Measurements from ENCODE around the gene COL23A1. TPM values are rescaled to one million over a fixed set of nuclear protein-coding genes. Genes with fewer than 3 reads are reported as not detected.
A peak's percentile ranks its signal among the peaks of the same experiment; 100 is the strongest.

COL23A1 gene
- polyA plus RNA-seq, 3 donors: 0.11 to 0.21 TPM; not detected in 1

GRCh38 chr5:178535299-178536175, 54.7 kb downstream of the COL23A1 start:
- 75% methylated on average over 20 of the region's 20 CpGs for WGBS (ENCODE audit: insufficient coverage)
- Mint-ChIP-seq H3K27ac (no peak overlapping the region), H3K4me3 (no peak overlapping the region), H3K36me3 (no peaks in the 10 kb centered on the region), H3K27me3 (ENCODE audit: low read depth in 3 of 3) (peaks cover 0 to 2% (median 1%) of the 10 kb centered on the region in 3 donors), H3K4me1 (peaks cover 76% of the 10 kb centered on the region), H3K9me3 (peaks cover 0 to 2% (median 0%) of the 10 kb centered on the region in 7 donors)
- Histone ChIP-seq H3K9ac (ENCODE audit: insufficient read depth, low read length, poor library complexity, severe bottlenecking) (no peak overlapping the region), H3K9me3 (replicated peaks in 1 of 2; ENCODE audit: control insufficient read depth in 1 of 2, insufficient read depth in 1 of 2, low read length in 2 of 2) (no peaks in the 10 kb centered on the region), H3K4me3 (replicated peaks in 1 of 3; ENCODE audit: low read depth in 2 of 3, low read length in 3 of 3) (no peak overlapping the region), H3K79me2 (ENCODE audit: insufficient read depth, low read length) (peaks cover 24% of the 10 kb centered on the region), H4K20me1 (ENCODE audit: insufficient read depth, low read length) (no peaks in the 10 kb centered on the region), H3K4me1 (ENCODE audit: control insufficient read depth in 1 of 2, insufficient read depth in 2 of 2, low read length in 2 of 2) (peaks cover 73 to 78% of the 10 kb centered on the region in 2 donors), H3K27me3 (ENCODE audit: control insufficient read depth in 2 of 2, insufficient read depth in 2 of 2, low read length in 2 of 2) (no peaks in the 10 kb centered on the region), H3K36me3 (replicated peaks in 1 of 2; ENCODE audit: control insufficient read depth in 1 of 2, insufficient read depth in 2 of 2, low read length in 2 of 2) (no peaks in the 10 kb centered on the region), H2AFZ (ENCODE audit: insufficient read depth, low read depth, low read length, poor library complexity, severe bottlenecking) (peak overlapping the region; percentile 53), H3K4me2 (replicated peaks; ENCODE audit: extremely low read depth, low read length, poor library complexity, severe bottlenecking) (no peak overlapping the region), H3K27ac (ENCODE audit: low read depth in 1 of 2, low read length in 2 of 2) (no peak overlapping the region)
- peak in 1 of 3 donors; percentile 27 for DNase-seq
- TF ChIP-seq CTCF (IDR thresholded peaks at IDR 0.05): no peak
- intact Hi-C loops (cut with micrococcal nuclease): no loop called here

- intact Hi-C loops (cut with micrococcal nuclease): no loop called here
- H3K4me3 ChIP-seq (replicated peaks in 1 of 3; ENCODE audit: low read depth in 2 of 3, low read length in 3 of 3): no peak overlapping the region
- H3K27ac Mint-ChIP-seq: peak overlapping the region in 4 of 7 donors; percentile 34 to 56 (median 40)
- H3K36me3 ChIP-seq (replicated peaks in 1 of 2; ENCODE audit: control insufficient read depth in 1 of 2, insufficient read depth in 2 of 2, low read length in 2 of 2): no peaks in the 10 kb centered on the region
- H3K27me3 Mint-ChIP-seq (ENCODE audit: low read depth in 3 of 3): peaks cover 0 to 2% (median 1%) of the 10 kb centered on the region in 3 donors
- no peak overlapping the region for H3K4me3 Mint-ChIP-seq
- WGBS (ENCODE audit: insufficient coverage): 3% methylated on average over 5 of the region's 10 CpGs
- H3K9ac ChIP-seq (ENCODE audit: insufficient read depth, low read length, poor library complexity, severe bottlenecking): no peak overlapping the region
- peak overlapping the region; percentile 10 for H3K4me2 ChIP-seq (replicated peaks; ENCODE audit: extremely low read depth, low read length, poor library complexity, severe bottlenecking)
- no peak for TF ChIP-seq CTCF (IDR thresholded peaks at IDR 0.05)
- peaks cover 0 to 3% (median 0%) of the 10 kb centered on the region in 7 donors for H3K9me3 Mint-ChIP-seq
- H3K4me1 ChIP-seq (ENCODE audit: control insufficient read depth in 1 of 2, insufficient read depth in 2 of 2, low read length in 2 of 2): peaks cover 54 to 58% of the 10 kb centered on the region in 2 donors
- peaks cover 58% of the 10 kb centered on the region for H3K4me1 Mint-ChIP-seq
- H3K79me2 ChIP-seq (ENCODE audit: insufficient read depth, low read length): peaks cover 24% of the 10 kb centered on the region
- no peaks in the 10 kb centered on the region for H3K36me3 Mint-ChIP-seq
- H3K27me3 ChIP-seq (ENCODE audit: control insufficient read depth in 2 of 2, insufficient read depth in 2 of 2, low read length in 2 of 2): no peaks in the 10 kb centered on the region
- no peaks in the 10 kb centered on the region for H3K9me3 ChIP-seq (replicated peaks in 1 of 2; ENCODE audit: control insufficient read depth in 1 of 2, insufficient read depth in 1 of 2, low read length in 2 of 2)
- no peaks in the 10 kb centered on the region for H4K20me1 ChIP-seq (ENCODE audit: insufficient read depth, low read length)
- peak overlapping the region in 1 of 2 donors; percentile 21 for H3K27ac ChIP-seq (ENCODE audit: low read depth in 1 of 2, low read length in 2 of 2)
- peak in 2 of 3 donors; percentile 38 to 44 for DNase-seq
- H2AFZ ChIP-seq (ENCODE audit: insufficient read depth, low read depth, low read length, poor library complexity, severe bottlenecking): peak overlapping the region; percentile 48
Observed at GRCh38 chr5:178533136-178533535, 57.1 kb downstream of the COL23A1 start.
